ENCODE data around the gene ALDH7A1. TPM values are rescaled to one million over a fixed set of nuclear protein-coding genes. Genes with fewer than 3 reads are reported as not detected.
A peak's percentile ranks its signal among the peaks of the same experiment; 100 is the strongest.

The ALDH7A1 gene
- total RNA-seq, 1 donor from 2014 or later = 30.5 TPM

DNA sequence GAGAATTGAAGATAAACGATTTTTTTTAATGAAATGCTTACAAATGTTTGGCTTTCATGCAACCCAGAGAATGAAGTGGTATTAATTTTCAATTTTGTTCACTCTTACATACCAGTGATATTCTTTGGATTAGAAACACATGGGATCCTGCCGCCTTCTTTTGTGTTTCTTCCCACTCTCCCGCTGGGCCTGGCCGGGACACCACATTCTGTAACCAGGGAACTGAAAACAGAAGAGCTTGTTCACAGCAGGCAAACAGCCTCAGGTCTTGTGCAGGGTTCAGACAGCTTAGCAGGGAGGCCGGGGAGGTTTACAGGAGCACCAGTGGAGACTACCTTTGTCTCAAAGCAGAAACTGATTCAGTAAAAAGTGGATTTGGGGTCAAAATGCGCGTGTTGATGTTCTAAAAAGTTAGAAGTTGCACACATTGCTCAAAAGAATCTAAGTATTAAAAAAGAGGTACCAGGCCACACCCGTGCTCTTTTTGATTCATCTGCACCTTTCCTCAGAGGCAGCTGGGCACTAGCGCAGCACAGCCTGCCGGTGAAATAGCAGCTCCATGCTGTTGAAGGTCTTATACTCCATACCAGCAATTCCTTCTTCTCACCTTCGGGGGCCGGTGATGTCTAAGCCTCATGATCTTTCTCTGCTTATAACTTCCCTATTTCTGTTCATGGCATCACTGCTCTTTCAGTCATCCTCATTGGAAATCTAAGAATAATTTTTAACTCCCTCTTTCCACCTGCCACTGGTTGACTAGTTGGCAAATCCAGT lies 104.7 kb downstream of the ALDH7A1 start:
- H3K9me3 ChIP-seq (replicated peaks) = no peaks in the 10 kb centered on the region
- peaks cover 27% of the 10 kb centered on the region for H3K4me1 ChIP-seq
- no peak for DNase-seq
- peak overlapping the region; percentile 17 for H3K27ac ChIP-seq (replicated peaks)
- H3K4me3 ChIP-seq = no peak overlapping the region
- peaks cover 88% of the 10 kb centered on the region for H3K36me3 ChIP-seq
- H3K27me3 ChIP-seq (ENCODE audit: low read depth) = no peaks in the 10 kb centered on the region
- intact Hi-C loops (cut with micrococcal nuclease) = no loop called here
- TF ChIP-seq, protein P1, sequence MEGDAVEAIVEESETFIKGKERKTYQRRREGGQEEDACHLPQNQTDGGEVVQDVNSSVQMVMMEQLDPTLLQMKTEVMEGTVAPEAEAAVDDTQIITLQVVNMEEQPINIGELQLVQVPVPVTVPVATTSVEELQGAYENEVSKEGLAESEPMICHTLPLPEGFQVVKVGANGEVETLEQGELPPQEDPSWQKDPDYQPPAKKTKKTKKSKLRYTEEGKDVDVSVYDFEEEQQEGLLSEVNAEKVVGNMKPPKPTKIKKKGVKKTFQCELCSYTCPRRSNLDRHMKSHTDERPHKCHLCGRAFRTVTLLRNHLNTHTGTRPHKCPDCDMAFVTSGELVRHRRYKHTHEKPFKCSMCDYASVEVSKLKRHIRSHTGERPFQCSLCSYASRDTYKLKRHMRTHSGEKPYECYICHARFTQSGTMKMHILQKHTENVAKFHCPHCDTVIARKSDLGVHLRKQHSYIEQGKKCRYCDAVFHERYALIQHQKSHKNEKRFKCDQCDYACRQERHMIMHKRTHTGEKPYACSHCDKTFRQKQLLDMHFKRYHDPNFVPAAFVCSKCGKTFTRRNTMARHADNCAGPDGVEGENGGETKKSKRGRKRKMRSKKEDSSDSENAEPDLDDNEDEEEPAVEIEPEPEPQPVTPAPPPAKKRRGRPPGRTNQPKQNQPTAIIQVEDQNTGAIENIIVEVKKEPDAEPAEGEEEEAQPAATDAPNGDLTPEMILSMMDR (IDR thresholded peaks at IDR 0.05; ENCODE audit: borderline replicate concordance) = no peak

DNA sequence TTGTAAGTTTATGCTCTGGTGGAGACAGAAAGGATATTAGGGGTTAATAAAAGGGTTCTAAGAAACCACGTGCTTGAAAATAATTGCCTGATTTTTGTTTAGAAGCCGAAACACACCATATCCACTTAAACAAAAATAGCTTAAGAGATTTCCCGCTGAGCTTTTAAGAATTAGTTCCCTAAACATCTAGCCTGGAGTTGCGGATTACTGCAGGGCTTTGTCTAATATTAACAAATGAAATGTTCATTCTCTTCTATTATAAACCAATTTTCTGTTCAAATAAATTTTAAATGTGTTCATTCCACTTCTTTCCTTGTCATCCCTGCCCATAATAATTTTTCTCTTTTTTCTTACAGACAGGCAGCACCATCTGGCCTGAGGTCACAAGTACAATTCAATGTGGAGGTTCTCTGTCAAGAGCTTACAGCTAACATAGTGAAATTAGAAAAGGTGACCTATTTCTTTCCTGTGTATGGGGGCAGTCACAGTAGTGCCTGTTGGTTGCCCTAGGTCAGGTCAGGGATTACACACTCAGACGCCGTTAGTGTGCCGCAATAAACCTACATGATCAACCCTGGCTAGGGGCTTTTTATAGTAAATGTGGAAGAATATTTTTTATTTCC lies 106.5 kb downstream of the ALDH7A1 start:
- TF ChIP-seq, protein P1 (IDR thresholded peaks at IDR 0.05; ENCODE audit: borderline replicate concordance) = no peak
- H3K9me3 ChIP-seq (replicated peaks) = no peaks in the 10 kb centered on the region
- H3K27me3 ChIP-seq (ENCODE audit: low read depth) = no peaks in the 10 kb centered on the region
- H3K4me3 ChIP-seq = no peak overlapping the region
- intact Hi-C loops (cut with micrococcal nuclease) = no loop called here
- H3K27ac ChIP-seq (replicated peaks) = peak overlapping the region; percentile 12
- peaks cover 92% of the 10 kb centered on the region for H3K36me3 ChIP-seq
- H3K4me1 ChIP-seq = peaks cover 29% of the 10 kb centered on the region
- no peak for DNase-seq

DNA sequence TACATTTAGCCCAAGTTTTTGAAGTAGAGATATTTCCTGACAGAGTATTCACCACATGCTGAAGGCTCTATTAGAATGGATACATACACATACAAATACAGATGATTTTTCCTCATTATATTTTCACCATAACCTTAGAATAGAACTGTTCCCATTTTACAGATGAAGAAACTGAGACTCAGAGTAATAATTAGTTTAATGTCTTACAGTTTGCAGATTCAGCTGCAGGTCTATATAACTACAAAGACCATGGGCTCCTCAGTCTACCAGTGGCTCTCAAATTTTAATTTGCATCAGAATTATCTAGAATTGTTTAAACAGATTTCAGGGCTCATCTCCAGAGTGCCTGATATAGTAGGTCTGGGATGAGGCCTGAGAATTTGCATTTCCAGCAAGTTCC lies 107.4 kb downstream of the ALDH7A1 start:
- no peak for DNase-seq
- Histone ChIP-seq H3K27me3 (ENCODE audit: low read depth) (no peaks in the 10 kb centered on the region), H3K27ac (replicated peaks) (peak overlapping the region; percentile 12), H3K4me1 (peaks cover 31% of the 10 kb centered on the region), H3K4me3 (no peak overlapping the region), H3K9me3 (replicated peaks) (no peaks in the 10 kb centered on the region), H3K36me3 (peaks cover 92% of the 10 kb centered on the region)
- TF ChIP-seq, protein P1 (IDR thresholded peaks at IDR 0.05; ENCODE audit: borderline replicate concordance) = no peak
- intact Hi-C loops (cut with micrococcal nuclease) = no loop called here

DNA sequence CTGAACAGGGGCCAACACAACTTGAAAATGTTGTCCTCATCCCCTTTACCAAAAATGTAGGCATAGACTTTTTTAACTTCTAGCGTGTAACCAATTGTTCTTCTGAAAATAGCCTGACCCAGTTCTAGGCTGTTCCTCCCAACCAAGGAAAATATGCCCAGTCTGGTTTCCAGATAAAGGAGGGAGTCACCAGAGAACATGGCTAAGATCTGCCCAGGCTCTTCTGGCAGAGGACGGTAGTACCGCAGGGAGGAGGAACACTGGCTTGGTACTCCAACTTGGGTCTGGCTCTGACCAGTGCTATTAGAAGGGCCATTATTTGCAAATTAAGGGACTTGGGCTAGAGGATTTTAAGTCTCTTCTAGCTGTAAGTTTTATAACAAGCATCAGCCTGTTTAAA lies 108.7 kb downstream of the ALDH7A1 start:
- Histone ChIP-seq H3K27me3 (ENCODE audit: low read depth) (no peaks in the 10 kb centered on the region), H3K9me3 (replicated peaks) (no peaks in the 10 kb centered on the region), H3K4me1 (peaks cover 35% of the 10 kb centered on the region), H3K4me3 (no peak overlapping the region), H3K36me3 (peaks cover 92% of the 10 kb centered on the region), H3K27ac (replicated peaks) (peak overlapping the region; percentile 28)
- TF ChIP-seq, protein P1 (IDR thresholded peaks at IDR 0.05; ENCODE audit: borderline replicate concordance) = no peak
- no peak for DNase-seq
- intact Hi-C loops (cut with micrococcal nuclease) = no loop called here

DNA sequence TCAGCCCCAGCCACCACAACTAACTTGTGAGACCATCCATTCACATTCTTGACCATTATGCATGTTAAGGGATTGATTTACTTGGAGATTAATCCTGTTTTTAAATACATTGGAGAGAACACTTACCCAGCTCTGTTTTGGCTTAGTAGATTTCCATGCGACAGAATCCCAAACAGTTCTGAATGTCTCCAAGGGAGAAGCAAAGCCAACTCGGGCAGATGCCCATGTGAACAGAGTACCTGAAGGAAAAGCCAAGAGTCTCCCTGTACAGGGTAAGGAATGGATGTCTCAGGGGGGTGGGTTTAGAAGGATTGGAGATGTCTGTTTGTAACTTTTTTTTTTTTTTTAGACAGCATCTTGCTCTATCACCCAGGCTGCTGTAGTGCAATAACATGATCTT lies 110.8 kb downstream of the ALDH7A1 start:
- Histone ChIP-seq H3K27ac (replicated peaks) (no peak overlapping the region), H3K27me3 (ENCODE audit: low read depth) (no peaks in the 10 kb centered on the region), H3K4me1 (peaks cover 38% of the 10 kb centered on the region), H3K36me3 (peaks cover 92% of the 10 kb centered on the region), H3K9me3 (replicated peaks) (no peaks in the 10 kb centered on the region), H3K4me3 (no peak overlapping the region)
- intact Hi-C loops (cut with micrococcal nuclease) = no loop called here
- TF ChIP-seq, protein P1 (IDR thresholded peaks at IDR 0.05; ENCODE audit: borderline replicate concordance) = no peak
- DNase-seq = no peak

Measured in left ventricle myocardium inferior (tissue), 1 donor.